Measurements from ENCODE around the gene ID2.

Gene ID2

DNA sequence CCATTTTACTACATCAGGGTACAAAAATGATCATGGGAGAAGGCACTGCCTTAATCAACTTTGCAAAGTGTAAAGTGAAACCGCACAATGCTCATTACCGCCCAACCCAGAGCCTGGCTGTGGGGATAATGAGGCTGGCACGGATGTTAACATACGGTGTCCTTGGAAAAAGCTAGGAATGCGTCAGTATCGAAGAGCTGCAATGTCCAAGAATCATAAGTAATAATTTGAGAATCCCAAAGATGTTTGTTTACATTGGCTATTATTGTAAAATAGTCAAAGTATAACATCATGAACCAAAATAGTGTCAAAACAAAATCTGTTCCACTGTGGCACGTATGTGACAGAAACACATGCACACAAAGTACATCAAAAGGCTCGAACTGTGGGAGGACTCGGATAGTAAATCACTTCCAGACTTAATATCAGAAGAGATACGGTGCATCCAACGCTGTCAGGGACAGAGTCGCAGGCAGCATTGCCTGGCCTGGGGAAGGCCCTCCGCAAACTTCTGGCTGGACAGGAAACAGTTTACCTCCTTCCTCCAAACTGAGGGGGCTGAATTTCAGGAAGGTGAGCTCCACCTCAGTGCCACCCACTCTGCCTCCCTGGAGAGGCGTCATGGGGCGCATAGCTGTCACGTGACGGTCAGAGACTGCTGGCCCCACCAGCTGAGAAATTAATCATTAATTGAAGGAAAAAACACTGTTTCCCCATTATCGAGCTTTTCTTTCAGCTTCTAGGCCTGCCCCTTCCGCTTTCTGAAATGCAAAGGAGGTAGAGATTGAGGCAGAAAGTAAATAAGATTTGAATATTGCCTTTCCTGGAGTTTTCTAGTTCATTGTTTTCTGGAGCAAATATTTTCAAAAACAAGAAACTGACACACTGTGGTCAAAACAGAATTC is 1.8 kb upstream of the ID2 start:
- TF ChIP-seq, protein P1, sequence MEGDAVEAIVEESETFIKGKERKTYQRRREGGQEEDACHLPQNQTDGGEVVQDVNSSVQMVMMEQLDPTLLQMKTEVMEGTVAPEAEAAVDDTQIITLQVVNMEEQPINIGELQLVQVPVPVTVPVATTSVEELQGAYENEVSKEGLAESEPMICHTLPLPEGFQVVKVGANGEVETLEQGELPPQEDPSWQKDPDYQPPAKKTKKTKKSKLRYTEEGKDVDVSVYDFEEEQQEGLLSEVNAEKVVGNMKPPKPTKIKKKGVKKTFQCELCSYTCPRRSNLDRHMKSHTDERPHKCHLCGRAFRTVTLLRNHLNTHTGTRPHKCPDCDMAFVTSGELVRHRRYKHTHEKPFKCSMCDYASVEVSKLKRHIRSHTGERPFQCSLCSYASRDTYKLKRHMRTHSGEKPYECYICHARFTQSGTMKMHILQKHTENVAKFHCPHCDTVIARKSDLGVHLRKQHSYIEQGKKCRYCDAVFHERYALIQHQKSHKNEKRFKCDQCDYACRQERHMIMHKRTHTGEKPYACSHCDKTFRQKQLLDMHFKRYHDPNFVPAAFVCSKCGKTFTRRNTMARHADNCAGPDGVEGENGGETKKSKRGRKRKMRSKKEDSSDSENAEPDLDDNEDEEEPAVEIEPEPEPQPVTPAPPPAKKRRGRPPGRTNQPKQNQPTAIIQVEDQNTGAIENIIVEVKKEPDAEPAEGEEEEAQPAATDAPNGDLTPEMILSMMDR (IDR thresholded peaks at IDR 0.05): no peak
- no peak for TF ChIP-seq ZFX (IDR thresholded peaks at IDR 0.05; ENCODE audit: borderline replicate concordance)
- peak overlapping the region; percentile 100 for H3K27ac ChIP-seq

DNA sequence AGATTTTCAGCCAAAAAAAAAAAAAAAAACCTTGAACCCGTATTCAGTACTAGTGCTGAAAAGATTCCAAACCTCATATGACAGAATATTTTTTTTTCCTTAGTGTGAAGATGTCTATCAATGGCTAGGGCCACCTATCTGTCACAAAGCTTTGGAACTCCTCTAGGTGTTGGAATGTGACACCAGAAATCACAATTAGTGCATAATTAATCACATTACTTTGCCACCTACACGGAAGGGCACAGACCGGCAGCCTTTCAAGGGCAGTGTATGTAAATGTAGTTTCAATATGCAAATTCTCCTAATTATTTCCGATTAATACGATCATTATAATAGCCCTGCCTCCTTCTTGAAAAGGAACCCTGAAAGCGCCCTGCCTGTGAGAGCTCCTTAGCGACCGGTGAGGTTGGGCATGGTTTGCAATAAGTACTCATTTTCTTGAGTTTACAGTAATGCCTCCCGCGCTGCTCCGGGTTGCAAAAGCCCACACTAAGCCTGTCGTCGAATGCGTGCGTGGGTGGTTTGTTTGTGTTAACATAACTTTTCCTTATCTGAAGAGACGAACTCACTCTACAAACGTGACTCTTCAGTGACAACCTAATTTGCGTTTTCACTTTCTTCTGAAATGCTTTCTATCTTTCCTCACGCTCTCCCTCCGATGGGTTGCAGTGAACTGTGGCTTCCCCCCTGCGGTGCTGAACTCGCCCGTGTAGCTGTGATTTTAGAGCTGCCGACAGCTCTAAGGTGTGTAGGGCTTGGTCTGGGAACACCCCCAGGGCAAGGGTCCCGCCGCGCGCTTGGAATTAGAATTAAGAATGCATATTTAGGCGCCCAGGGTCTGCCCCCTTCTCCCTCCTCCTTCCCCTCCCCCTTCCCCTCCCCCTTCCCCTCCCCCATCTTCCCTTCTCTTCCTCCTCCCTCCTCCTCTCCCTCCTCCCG is 765 bp upstream of the ID2 start:
- peak overlapping the region; percentile 100 for H3K27ac ChIP-seq

DNA sequence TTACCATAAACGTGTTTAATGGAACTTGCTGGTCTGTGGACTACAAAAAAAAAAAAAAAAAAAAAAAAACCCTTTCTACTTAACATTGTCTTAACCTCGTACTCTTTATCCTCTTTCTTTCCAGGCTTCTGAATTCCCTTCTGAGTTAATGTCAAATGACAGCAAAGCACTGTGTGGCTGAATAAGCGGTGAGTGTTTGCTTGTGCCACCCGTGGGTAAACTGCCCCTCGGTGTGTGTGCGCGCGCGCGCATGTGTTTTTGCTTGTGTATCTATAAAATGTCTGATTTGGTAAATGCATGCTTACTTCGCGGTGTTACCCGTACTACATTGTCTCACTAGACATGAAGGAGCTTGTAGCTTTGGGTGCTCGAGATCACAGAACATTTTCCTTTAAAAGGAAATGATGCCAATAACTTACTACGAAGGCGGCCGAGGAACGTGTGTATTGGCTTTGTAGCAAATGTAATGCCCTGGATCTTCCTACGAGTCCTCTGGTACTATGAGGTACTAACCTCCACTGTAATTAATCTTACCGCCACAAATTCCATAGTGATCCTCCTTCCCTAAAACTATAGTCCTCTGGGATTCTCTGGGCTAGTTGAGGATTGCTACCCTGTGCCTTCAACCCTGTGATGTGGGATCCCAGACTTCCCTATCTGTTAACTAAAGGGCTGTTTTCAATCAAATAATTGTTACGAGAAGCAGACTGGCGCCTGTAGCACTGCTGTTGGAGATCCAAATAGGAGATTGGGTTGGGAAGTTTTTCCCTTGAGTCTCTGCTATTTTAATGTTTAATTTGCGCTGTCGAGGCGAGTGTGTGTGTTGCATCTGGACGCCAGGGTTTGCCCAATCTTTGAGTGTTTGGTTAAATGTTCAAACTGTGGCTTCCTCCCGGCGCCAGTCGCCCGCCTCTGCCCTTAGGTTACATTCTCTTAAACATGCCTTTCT is 1.1 kb downstream of the ID2 start:
- no peak for TF ChIP-seq ZFX (IDR thresholded peaks at IDR 0.05; ENCODE audit: borderline replicate concordance)
- TF ChIP-seq, protein P1 (IDR thresholded peaks at IDR 0.05): no peak
- peak overlapping the region; percentile 100 for H3K27ac ChIP-seq

More for the DNA sequence above, 765 bp upstream of the ID2 start:
- TF ChIP-seq ZFX (IDR thresholded peaks at IDR 0.05; ENCODE audit: borderline replicate concordance): no peak

DNA sequence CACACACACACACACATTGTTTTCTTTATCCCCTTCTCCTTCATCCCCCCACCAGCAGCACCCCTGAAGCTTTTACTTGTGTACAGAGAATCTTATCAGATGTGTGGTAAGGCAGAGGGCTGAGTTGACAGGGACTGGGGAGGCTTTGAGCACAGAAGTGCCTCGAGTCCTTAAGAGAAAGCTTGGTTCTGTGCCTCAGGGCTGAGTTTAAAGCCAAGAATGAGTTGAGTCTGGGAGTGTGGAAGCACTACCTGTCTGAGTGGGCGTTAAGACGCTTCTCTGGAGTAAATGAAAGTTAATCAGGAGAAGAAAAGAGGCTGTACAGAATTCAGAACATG is 2.7 kb downstream of the ID2 start:
- TF ChIP-seq ZFX (IDR thresholded peaks at IDR 0.05; ENCODE audit: borderline replicate concordance): no peak
- TF ChIP-seq, protein P1 (IDR thresholded peaks at IDR 0.05): no peak
- H3K27ac ChIP-seq: peak overlapping the region; percentile 100

DNA sequence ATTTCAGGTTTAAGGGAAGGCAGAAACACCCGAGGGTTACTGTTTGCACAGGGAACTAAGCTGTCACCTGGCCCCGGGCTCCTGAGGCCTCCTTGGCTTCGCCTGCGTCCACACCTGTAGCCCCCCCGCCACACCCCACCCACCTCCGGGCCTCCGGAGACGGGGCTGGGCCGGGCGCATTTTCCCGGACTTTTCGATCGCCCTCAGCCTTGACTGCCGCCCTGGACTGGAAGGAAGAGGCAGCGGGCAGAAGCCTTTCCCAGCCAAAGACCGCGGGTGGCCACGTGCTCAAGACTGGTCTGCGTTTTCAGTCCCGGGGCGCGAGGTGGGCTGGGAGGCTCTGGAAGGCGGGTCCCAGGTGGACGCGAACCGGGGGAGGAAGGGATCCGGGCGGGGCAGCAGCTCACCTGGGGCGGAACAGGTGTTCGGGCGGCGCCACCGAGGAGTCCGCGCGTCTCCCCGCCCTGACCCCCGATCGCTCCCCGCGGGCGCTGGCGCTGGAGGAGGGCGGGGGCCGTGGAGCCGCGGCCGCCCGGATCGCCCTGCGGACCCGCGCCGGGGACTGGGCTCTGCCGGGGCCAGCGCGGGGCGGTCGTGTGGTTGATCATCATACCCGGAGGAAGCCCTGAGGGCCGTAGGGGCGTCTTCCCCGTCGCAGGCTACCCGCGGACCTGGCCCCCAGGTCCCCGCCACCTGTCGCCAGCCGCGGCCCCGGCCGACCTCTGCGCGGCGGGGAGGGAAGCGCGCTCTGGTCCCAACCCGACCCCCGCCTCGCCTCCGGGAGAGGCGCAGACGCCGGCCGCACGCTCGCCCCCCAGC is 3.2 kb downstream of the ID2 start:
- TF ChIP-seq ZFX (IDR thresholded peaks at IDR 0.05; ENCODE audit: borderline replicate concordance): no peak
- TF ChIP-seq, protein P1 (IDR thresholded peaks at IDR 0.05): no peak
- peak overlapping the region; percentile 100 for H3K27ac ChIP-seq

DNA sequence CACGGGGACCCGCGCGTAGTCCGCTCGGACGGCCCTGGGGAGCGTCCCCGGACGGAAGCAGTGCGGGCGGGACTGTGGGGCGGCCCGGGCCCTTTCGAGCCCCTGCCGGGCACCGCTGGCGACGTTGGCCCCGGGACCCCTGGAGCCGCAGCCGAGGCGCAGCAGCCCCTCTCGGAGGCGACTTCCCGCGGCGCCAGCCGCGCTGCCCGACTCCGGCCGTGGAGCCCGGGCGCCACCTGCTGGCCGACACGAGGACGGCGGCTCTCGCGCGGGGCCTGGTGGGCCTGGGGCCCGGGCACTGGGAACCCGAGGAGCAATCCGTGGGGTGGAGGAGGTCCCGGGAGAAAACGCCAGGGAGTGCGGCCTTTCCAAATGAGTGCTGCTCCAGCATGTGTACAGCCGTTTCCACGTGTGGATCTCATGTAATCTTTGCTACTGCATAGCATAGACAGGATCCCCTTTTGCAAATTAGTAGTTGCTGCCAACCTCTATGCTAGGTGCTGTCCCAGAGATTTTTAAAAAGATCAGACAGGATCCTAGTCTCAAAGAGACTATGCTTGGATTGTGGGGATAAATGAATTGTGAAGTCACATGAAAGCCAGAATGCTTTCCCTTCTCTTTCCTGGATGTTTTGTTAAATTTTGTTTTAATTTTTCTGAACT is 4.0 kb downstream of the ID2 start:
- TF ChIP-seq, protein P1 (IDR thresholded peaks at IDR 0.05): peak; percentile 98
- no peak for TF ChIP-seq ZFX (IDR thresholded peaks at IDR 0.05; ENCODE audit: borderline replicate concordance)
- H3K27ac ChIP-seq: peak overlapping the region; percentile 100

Data from 22Rv1 (cell line).